GM21447 (cell line): Measurements from ENCODE around the gene VPREB1.
"Not testable (repeated sequence)": the region's sequence is repeated elsewhere in the genome, so short reads cannot be mapped to it uniquely, and the experiment has no call there.

ENCODE experiments used
- ATAC-seq: cut with Tn5 transposase; IDR thresholded peaks from one replicate; pipeline ENCODE4 v1.9.1; 2021; ENCODE audit not compliant: unreplicated experiment

The VPREB1 gene

GRCh38 chr22:22245256-22245909 is 797 bp downstream of the VPREB1 start:
- ATAC-seq: no peak

- no peak for ATAC-seq
Observed at GRCh38 chr22:22245935-22246525, 1.4 kb downstream of the VPREB1 start.

GRCh38 chr22:22246706-22247105 is 2.1 kb downstream of the VPREB1 start:
- no peak for ATAC-seq

GRCh38 chr22:22248878-22249277 is 4.3 kb downstream of the VPREB1 start:
- ATAC-seq: no peak

GRCh38 chr22:22250651-22251050 is 6.1 kb downstream of the VPREB1 start:
- ATAC-seq: not testable (repeated sequence)

- ATAC-seq: not testable (repeated sequence)
Observed at GRCh38 chr22:22256133-22256532, 11.5 kb downstream of the VPREB1 start.

- ATAC-seq: not testable (repeated sequence)
Observed at GRCh38 chr22:22258597-22259415, 14.2 kb downstream of the VPREB1 start.

- not testable (repeated sequence) for ATAC-seq
Observed at GRCh38 chr22:22260169-22260568, 15.6 kb downstream of the VPREB1 start.

GRCh38 chr22:22260586-22260985 is 16.0 kb downstream of the VPREB1 start:
- not testable (repeated sequence) for ATAC-seq

GRCh38 chr22:22262332-22263074 is 17.9 kb downstream of the VPREB1 start:
- not testable (repeated sequence) for ATAC-seq

- not testable (repeated sequence) for ATAC-seq
Observed at GRCh38 chr22:22263823-22264222, 19.2 kb downstream of the VPREB1 start.

GRCh38 chr22:22270036-22270676 is 25.6 kb downstream of the VPREB1 start:
- ATAC-seq: not testable (repeated sequence)

GRCh38 chr22:22277423-22277822 is 32.8 kb downstream of the VPREB1 start:
- ATAC-seq: not testable (repeated sequence)

- ATAC-seq: not testable (repeated sequence)
Observed at GRCh38 chr22:22284962-22285756, 40.6 kb downstream of the VPREB1 start.

- ATAC-seq: not testable (repeated sequence)
Observed at GRCh38 chr22:22286390-22287105, 42.0 kb downstream of the VPREB1 start.

- ATAC-seq: not testable (repeated sequence)
Observed at GRCh38 chr22:22287106-22287626, 42.6 kb downstream of the VPREB1 start.

GRCh38 chr22:22289666-22290065 is 45.1 kb downstream of the VPREB1 start:
- ATAC-seq: not testable (repeated sequence)

- ATAC-seq: not testable (repeated sequence)
Observed at GRCh38 chr22:22291129-22291806, 46.7 kb downstream of the VPREB1 start.
